ENCODE results near the gene STK17B.
A peak's percentile ranks its signal among the peaks of the same experiment; 100 is the strongest.

STK17B gene

DNA sequence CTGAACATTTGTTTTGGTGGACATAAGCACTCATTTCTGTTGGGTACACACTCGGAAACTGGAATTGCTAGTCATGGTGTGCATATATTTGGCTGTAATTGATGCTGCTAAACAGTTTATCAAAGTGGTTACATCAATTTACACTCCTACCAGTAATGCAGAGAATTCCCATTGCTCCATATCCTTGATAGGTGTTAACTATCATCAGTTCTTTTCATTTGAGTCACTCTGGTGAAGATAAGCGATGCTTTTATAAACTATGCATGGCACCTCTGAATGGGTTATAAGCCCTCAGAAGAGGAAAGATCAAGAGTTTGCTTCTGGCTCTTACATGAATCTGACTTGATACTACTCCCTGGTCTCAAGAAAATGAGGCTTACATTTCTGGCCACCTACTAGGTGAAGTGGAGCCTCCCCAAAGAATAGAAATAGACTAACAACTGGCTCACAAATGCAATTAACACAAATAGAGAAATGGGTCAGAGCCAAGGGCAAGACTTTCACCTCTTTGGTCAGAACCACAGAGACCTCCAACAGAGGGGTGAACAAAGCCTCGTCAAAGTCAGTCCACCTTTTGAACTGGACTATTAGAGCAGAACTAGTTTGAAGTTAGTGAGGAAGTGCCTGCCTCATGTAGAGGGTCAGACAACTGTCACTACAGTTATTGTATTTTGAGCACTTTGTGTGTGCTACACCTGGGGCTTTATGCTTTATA, 15.0 kb upstream of the STK17B start:
- peak; percentile 31 for FAIRE-seq
- no peak for DNase-seq (ENCODE audit: insufficient read length, low spot score)

DNA sequence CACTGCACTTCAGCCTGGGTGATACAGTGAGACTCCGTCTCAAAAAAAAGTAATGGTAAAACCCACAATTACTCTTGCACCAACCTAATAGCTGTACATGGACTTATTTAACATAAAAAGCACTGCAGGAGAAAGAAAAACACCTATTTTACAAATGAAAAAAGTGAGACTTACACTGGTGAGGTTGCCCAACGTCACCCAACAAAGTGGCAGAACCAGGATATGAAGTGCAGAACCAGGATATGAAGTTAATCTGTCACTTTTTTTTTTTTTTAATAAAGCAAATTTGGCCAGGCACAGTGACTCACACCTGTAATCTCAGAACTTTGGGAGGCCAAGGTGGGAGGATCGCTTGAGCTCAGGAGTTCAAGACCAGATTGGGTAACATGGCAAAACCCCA, 13.5 kb upstream of the STK17B start:
- FAIRE-seq (no peak), DNase-seq (ENCODE audit: insufficient read length, low spot score) (no peak)

GRCh38 chr2:196183528-196184231, 12.3 kb upstream of the STK17B start:
- no peak for DNase-seq (ENCODE audit: insufficient read length, low spot score)
- FAIRE-seq = peak; percentile 72

- DNase-seq (ENCODE audit: insufficient read length, low spot score) = no peak
- no peak for FAIRE-seq
Observed at GRCh38 chr2:196183172-196183473, 11.7 kb upstream of the STK17B start.

- FAIRE-seq = peak; percentile 97
- no peak for DNase-seq (ENCODE audit: insufficient read length, low spot score)
Observed at GRCh38 chr2:196182439-196183171, 11.2 kb upstream of the STK17B start.

DNA sequence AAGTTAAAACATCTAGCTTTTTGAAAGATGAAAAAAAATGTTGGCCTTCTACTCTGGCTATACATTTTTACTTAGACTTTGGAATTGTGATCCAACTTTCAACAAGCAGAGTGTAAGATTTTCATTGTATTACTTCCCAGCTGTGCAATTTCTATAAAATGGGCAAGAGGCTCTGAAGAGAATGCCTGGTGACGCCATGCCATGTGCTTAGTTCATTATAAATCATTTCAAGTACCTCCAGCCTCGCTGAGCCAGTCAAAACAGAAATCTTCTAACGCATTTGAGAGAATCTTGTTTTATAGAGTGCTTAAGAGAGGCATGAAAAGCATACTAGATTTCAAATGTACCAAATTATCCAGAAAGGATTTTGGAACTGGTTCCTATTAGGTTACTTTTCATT, 10.1 kb upstream of the STK17B start:
- FAIRE-seq (peak; percentile 35), DNase-seq (ENCODE audit: insufficient read length, low spot score) (no peak)

DNA sequence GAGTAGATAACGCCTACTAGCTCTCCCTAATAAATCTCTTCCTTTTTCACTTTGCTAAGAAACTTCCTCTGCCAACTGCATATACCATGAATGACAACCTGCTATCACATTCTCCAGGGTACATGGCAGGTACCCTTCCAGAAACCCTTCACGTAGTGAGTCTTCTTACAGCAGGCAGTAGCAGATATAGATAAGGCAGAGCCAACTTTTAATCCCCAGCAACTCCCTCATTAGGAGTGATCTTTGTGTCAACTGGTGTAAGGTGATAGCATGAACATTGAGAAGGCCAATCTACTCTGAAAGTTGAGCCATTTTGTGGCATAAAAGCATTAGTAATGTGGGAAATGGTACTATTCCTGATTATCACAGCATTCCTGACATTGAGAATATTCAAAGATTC, 5.7 kb upstream of the STK17B start:
- no peak for FAIRE-seq
- DNase-seq (ENCODE audit: insufficient read length, low spot score) = no peak

GRCh38 chr2:196176142-196176738, 4.9 kb upstream of the STK17B start:
- DNase-seq (ENCODE audit: insufficient read length, low spot score) = peak; percentile 47
- peak; percentile 100 for FAIRE-seq

- peak; percentile 52 for FAIRE-seq
Observed at GRCh38 chr2:196174404-196174803, 3.0 kb upstream of the STK17B start.

DNA sequence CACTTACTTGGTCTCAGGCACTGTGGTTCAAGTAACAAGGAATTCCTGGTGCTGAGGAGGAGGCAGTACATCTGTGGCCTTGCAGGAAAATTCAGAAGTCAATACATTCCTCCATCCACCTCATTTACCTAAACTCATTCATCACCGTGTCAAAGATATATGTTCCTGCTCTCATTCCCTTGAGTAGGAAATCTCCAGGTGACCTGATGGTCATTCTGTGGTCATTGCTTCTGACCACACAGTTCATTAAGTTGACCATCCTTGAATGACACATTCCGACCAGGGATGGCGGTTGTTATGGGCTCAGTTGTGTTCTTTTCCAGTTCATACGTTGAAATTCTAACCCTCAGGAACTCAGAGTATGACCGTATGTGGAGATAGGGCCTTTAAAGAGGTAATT, 2.1 kb upstream of the STK17B start:
- DNase-seq (ENCODE audit: insufficient read length, low spot score) (no peak), FAIRE-seq (no peak)

More at GRCh38 chr2:196174404-196174803, 3.0 kb upstream of the STK17B start:
- DNase-seq (ENCODE audit: insufficient read length, low spot score) = no peak

DNA sequence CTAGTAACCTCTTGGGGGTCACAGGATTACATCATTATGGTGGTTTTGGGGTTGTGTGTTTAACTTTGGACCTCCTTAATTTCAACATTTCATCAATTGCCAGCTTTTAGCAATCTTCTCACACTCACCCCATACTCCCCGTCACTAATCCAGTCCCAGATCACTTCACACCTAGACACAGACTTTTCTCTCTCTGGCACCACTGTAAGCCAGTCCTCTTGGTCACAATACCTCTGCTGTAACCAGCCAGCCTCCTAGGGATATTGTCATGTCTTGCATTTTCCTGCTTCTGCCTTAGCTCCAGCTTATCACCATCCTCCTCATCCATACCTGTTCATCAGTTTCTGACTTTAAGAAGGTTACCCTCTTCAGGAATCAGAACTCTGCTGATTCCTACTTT, 1.6 kb upstream of the STK17B start:
- FAIRE-seq = no peak
- no peak for DNase-seq (ENCODE audit: insufficient read length, low spot score)

DNA sequence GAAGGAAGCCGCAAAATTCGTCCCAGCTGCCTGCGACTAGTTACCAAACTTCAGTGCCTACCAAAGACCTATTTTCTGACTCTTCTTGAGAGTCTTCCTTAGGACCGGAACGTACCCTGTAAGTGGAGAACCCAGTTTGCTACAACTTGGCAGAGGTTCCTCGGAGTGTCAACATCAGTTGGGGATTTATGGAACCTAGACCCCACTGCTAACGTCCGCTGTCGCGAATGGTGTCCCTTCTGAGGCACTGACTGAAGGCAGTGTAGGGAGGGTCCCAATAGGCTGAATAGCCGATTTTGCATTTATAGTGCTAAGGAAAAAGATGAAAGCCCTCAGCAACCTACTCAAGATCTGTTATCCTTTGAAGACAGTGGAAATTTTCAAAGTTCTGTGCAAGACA, 568 bp upstream of the STK17B start:
- DNase-seq (ENCODE audit: insufficient read length, low spot score) (no peak), FAIRE-seq (peak; percentile 55)

DNA sequence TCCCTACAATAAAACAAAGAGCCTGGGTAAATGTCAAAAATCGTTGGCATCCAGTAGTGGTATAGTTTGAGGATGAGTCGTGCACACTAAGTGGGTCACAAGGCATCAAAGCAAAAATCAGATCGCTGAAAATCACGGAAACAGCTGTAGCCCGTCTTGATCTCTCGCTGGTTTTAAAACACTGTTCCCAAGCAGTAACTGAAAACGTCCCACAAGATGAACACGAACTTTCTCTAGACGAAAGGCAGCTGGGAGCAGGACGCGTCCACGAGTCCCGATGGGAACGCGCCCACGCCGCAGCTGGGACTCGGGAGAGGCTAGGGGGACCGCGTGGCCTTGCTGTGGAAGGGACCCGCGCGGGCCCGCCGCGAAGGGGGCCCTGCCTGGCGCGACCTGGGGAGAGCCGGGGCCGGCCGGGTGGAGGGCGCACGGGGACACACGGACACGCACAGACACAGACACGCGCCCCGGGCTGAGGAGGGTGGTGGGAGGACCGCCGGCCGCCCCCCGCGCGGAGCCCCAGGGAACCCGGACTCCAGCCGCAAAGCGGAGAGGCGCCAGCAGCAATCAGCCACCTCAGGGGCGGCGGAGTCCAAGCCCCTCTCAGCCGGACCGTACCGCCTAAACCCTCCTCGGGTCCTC, 651 bp downstream of the STK17B start:
- no peak for DNase-seq (ENCODE audit: insufficient read length, low spot score)
- no peak for FAIRE-seq

- no peak for DNase-seq (ENCODE audit: insufficient read length, low spot score)
- FAIRE-seq = peak; percentile 78
Observed at GRCh38 chr2:196170213-196170605, 1.2 kb downstream of the STK17B start.

DNA sequence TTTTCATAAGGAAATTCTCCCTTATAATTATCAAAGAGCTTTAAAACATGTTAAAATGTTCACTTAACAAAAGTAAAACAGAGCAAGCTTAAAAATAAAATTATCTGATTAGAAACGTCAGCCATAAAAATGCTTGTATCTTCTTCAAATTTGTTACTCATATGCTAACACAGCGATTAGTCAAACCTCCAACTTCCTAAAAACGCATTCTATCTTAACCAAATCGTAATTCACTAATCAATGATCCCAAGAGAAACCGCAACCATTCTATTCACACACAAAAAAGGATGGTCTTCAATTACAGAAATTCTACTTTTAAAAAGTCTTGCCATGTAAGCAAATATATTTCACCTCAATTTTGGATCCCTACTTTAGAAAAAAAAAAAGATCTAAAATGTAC, 1.9 kb downstream of the STK17B start:
- no peak for DNase-seq (ENCODE audit: insufficient read length, low spot score)

DNA sequence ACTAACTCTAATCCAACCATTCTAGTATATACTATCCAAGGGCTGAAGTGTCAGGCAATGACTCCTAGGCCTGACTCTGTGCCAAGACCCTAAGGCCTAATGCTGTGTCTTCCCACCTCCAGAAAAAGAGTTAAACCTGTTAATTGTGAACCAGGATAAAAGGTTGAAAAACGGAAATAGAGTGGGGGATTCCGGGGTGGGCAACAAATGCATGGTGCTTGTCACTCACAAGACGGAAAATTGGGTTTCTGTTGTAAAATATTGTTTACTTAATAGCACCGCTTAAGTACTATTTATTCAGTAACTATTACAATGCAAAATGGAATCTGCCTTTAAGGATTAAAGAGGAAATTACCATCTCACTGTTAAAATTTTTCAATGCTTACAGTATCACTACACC, 3.2 kb downstream of the STK17B start:
- DNase-seq (ENCODE audit: insufficient read length, low spot score) = no peak
- peak; percentile 67 for FAIRE-seq

More for the DNA sequence above, 1.9 kb downstream of the STK17B start:
- FAIRE-seq = peak; percentile 21

DNA sequence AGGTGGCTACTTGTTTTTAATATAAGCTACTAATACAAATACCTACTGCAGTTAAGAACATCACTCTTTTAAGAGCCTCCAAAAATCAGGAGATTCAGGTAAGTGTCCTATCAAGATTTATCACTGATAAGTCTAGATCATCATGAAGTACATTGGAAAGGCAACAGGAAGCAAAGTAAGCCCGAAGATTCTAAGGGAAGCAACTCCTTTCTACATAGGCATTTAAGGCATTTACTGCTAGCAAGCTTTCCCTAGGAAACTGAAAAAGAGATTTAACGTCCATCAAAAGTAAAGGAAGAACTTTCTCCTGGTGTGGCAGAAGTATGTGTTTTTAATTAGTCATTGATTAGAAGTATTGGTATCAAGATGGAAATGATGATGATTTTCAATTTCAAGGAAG, 3.7 kb downstream of the STK17B start:
- no peak for DNase-seq (ENCODE audit: insufficient read length, low spot score)
- peak; percentile 94 for FAIRE-seq

- DNase-seq (ENCODE audit: insufficient read length, low spot score) = no peak
- FAIRE-seq = peak; percentile 89
Observed at GRCh38 chr2:196166876-196167275, 4.5 kb downstream of the STK17B start.

GRCh38 chr2:196165016-196165415, 6.4 kb downstream of the STK17B start:
- FAIRE-seq = peak; percentile 51
- DNase-seq (ENCODE audit: insufficient read length, low spot score) = no peak

DNA sequence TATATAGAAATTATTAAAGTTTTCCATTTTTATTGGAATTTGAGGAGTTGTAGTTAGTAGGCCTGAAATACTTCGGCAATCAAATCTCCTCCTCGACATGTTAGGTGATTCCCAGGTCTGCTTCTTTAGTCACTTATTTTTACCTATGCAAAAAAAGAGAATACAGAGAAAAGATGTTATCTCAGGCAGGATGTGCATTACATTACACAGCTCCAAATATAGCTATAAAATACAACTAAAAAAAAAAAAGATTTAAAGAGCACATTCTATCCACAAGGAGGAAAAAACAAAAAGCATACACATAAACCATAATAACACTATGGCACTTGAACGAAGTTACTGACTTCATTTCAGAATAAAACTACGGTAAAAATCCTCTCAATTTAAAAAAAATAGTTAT, 8.1 kb downstream of the STK17B start:
- FAIRE-seq (no peak), DNase-seq (ENCODE audit: insufficient read length, low spot score) (no peak)

- DNase-seq (ENCODE audit: insufficient read length, low spot score) (no peak), FAIRE-seq (peak; percentile 86)
Observed at GRCh38 chr2:196162586-196163175, 8.7 kb downstream of the STK17B start.

Measured in GM19239 (cell line).